Neutrophil (primary cell): ENCODE results near the gene KRTAP10-3.

ENCODE experiments used
- H3K27ac ChIP-seq: fragments of 200-600 bp; sonication (generic); 2 replicates; pipeline ENCODE4 v1.5.1; 2016; ENCODE audit warnings: mild to moderate bottlenecking, moderate library complexity
- H3K27me3 ChIP-seq: fragments of 200-600 bp; sonication (generic); 2 replicates; pipeline ENCODE4 v1.6.0; 2016; ENCODE audit warnings: mild to moderate bottlenecking
- H3K36me3 ChIP-seq: fragments of 200-600 bp; sonication (generic); 2 replicates; pipeline ENCODE4 v1.5.1; 2017
- H3K4me1 ChIP-seq, 2 experiments: fragments of 200-600 bp in 1 of 2; sonication (generic) in 1 of 2; 1 replicate in 1 of 2; 2 replicates in 1 of 2; pipeline versions ENCODE4 v1.5.1 to v1.6.1; 2013 to 2016; ENCODE audit warnings: low read depth in 1 of 2, low read length in 1 of 2, mild to moderate bottlenecking in 1 of 2, moderate library complexity in 1 of 2; ENCODE audit not compliant: control insufficient read depth in 1 of 2, insufficient read depth in 1 of 2
- H3K4me3 ChIP-seq, 2 experiments: fragments of 200-600 bp in 1 of 2; sonication (generic) in 1 of 2; 1 replicate in 1 of 2; 2 replicates in 1 of 2; pipeline ENCODE4 v1.5.1; 2013 to 2016; ENCODE audit warnings: low read depth in 1 of 2, low read length in 1 of 2, mild to moderate bottlenecking in 1 of 2, moderate library complexity in 1 of 2
- H3K9me3 ChIP-seq: fragments of 200-600 bp; sonication (generic); 2 replicates; pipeline ENCODE4 v1.5.1; 2016
- CTCF ChIP-seq: fragments of 200-600 bp; sonication (generic); IDR thresholded peaks from 2 replicates; pipeline ENCODE4 v1.5.1; 2016; ENCODE audit warnings: antibody characterized with exemption

KRTAP10-3 gene

DNA sequence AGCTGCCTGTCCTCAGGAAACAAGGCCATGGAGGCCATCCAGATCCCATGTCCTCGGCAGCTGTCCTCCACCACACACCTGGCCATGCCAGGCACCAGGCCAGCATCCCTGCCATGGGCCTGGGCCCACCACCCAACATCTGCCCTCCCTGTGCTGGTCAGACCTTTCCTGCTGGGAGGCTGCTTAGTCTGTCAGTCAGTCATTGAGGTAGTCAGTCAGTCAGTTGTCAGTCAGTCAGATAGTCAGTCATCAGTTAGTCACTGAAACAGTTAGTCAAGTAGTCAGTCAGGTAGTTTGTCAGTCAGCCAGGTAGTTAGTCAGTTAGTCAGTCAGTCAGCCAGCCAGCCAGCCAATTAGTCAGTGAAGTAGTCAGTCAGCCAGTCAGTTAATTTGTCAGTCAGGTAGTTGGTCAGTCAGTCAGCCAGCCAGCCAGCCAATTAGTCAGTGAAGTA lies 35.8 kb downstream of the KRTAP10-3 start:
- H3K36me3 ChIP-seq = no peaks in the 10 kb centered on the region
- H3K4me3 ChIP-seq = no peak overlapping the region

GRCh38 chr21:44521928-44522752 lies 36.5 kb downstream of the KRTAP10-3 start:
- Histone ChIP-seq H3K36me3 (no peaks in the 10 kb centered on the region), H3K27me3 (no peaks in the 10 kb centered on the region), H3K4me3 (no peak overlapping the region), H3K9me3 (no peaks in the 10 kb centered on the region), H3K27ac (no peak overlapping the region), H3K4me1 (peaks cover 0 to 2% of the 10 kb centered on the region in 2 experiments)
- TF ChIP-seq CTCF = no peak

More for the DNA sequence above, 35.8 kb downstream of the KRTAP10-3 start:
- H3K9me3 ChIP-seq = no peaks in the 10 kb centered on the region
- no peak overlapping the region for H3K27ac ChIP-seq
- no peaks in the 10 kb centered on the region for H3K4me1 ChIP-seq
- H3K27me3 ChIP-seq = no peaks in the 10 kb centered on the region
- no peak for TF ChIP-seq CTCF

DNA sequence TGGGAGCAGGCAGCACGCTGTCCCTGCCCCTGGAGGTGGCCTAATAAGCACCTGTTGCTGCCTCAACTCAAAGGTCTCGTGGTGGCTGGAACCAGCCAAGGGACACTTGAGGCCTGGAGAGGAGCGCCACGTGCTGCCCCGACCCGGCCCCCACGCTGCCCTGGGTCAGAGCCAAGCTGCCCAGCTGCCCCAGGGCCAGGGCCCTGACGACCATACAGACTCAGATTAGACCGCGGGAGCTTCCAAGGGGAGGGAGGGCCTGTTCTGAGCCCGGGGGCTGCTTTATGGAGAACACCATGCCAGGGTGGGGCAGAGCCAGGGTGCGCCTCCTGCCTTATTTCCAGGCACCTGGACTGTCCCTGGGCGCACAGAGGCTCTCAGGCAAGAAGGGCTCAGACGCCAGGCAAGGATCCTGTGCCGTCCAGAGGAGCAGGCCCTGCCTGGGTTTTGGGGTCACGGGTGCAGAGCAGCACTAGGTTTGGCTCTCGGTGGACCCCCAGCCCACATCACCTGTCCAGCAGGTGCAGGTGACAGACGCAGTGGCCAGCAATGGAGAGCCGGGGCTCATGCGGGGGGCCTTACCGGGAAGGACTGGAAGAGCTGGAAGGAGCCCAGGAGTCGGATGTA lies 37.2 kb downstream of the KRTAP10-3 start:
- peaks cover 0 to 8% of the 10 kb centered on the region in 2 experiments for H3K4me1 ChIP-seq
- TF ChIP-seq CTCF = no peak
- no peaks in the 10 kb centered on the region for H3K9me3 ChIP-seq
- H3K4me3 ChIP-seq = no peak overlapping the region
- H3K36me3 ChIP-seq = no peaks in the 10 kb centered on the region
- H3K27me3 ChIP-seq = no peaks in the 10 kb centered on the region
- H3K27ac ChIP-seq = no peak overlapping the region

DNA sequence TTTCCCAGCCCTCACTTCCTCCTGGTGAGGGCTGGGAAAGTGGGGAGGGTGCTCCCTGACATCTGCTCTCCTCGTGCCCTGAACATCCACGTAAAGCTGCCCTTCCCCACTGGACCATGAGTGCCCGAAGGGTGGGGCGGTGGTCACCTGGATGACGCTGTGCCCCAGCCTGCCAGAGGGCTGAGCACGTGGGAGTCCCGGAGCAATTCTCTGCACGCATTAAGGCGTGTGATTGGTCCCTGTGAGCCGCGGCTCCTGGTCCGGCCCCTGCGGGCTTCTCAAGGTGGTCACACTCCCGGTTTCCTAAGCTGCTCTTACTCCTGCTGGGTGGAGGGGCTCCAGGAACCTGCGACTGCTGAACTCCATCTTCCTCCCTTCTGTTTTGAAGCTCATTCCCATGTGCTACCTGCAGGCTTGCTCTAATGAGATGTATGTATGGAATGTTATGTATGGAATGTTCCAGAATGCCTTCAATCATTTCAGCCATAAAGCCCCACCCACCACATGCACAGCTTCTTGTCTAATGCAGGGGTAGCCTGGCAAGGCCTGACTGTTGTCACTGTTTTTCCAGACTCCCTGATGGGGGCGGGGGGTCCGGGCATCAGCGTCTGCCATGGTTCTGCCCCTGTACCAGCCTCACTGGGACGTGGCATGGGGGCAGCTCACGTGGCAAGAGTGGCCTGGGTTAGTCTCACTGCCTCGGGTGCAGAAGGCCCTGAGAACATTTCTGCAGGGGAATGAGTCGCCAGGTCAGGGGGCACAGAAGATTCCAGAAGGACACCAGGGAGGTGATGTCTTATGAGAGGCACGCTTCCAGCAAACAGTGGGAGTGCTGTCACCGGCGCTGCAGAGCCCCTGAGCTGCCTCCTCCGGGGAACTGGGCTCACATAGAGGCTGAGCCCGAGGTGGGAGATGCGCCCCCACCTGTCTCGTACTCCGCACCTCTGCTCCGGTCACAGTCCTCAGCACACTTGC lies 38.0 kb downstream of the KRTAP10-3 start:
- Histone ChIP-seq H3K9me3 (no peaks in the 10 kb centered on the region), H3K27me3 (no peaks in the 10 kb centered on the region)

More for the DNA sequence above, 38.0 kb downstream of the KRTAP10-3 start:
- no peak for TF ChIP-seq CTCF
- Histone ChIP-seq H3K36me3 (no peaks in the 10 kb centered on the region), H3K27ac (no peak overlapping the region), H3K4me3 (no peak overlapping the region), H3K4me1 (peaks cover 2 to 16% of the 10 kb centered on the region in 2 experiments)
